SW480 (cell line): ENCODE data around the gene NOL8.

ENCODE experiments used
- DNase-seq: peaks from one replicate; pipeline ENCODE4 v3.0.0-alpha.2; 2016; ENCODE audit warnings: low spot score

The NOL8 gene

GRCh38 chr9:92312887-92313623 lies 12.1 kb downstream of the NOL8 start:
- DNase-seq, result no peak

- DNase-seq, result no peak
Measured at GRCh38 chr9:92310562-92310961, 14.6 kb downstream of the NOL8 start.

- no peak for DNase-seq
Measured at GRCh38 chr9:92308893-92309292, 16.3 kb downstream of the NOL8 start.

GRCh38 chr9:92300936-92301335 lies 24.2 kb downstream of the NOL8 start:
- DNase-seq, result no peak

- DNase-seq, result no peak
Measured at GRCh38 chr9:92299116-92299515, 26.0 kb downstream of the NOL8 start.

- no peak for DNase-seq
Measured at GRCh38 chr9:92298036-92298435, 27.1 kb downstream of the NOL8 start.

GRCh38 chr9:92297611-92298010 lies 27.5 kb downstream of the NOL8 start:
- no peak for DNase-seq

GRCh38 chr9:92295827-92296258 lies 29.3 kb downstream of the NOL8 start:
- no peak for DNase-seq

GRCh38 chr9:92295240-92295790 lies 29.8 kb downstream of the NOL8 start:
- no peak for DNase-seq

- DNase-seq, result peak; percentile 55
Measured at GRCh38 chr9:92294297-92294676, 30.9 kb downstream of the NOL8 start.

- DNase-seq, result peak; percentile 97
Measured at GRCh38 chr9:92293452-92294296, 31.5 kb downstream of the NOL8 start, which contains the start of gene IARS1. Gene IARS1 (minus strand): TSS chr9:92293697. CDS start chr9:92289419, 4,278 bp downstream.

- no peak for DNase-seq
Measured at GRCh38 chr9:92293075-92293354, 32.1 kb downstream of the NOL8 start.

GRCh38 chr9:92292338-92293074 lies 32.6 kb downstream of the NOL8 start:
- peak; percentile 36 for DNase-seq

- DNase-seq, result no peak
Measured at GRCh38 chr9:92291577-92291976, 33.6 kb downstream of the NOL8 start.

- DNase-seq, result no peak
Measured at GRCh38 chr9:92290785-92291429, 34.2 kb downstream of the NOL8 start.

GRCh38 chr9:92289708-92290390 lies 35.3 kb downstream of the NOL8 start:
- DNase-seq, result no peak

- DNase-seq, result no peak
Measured at GRCh38 chr9:92279302-92279701, 45.8 kb downstream of the NOL8 start.

GRCh38 chr9:92278110-92278509 lies 47.0 kb downstream of the NOL8 start:
- no peak for DNase-seq

- peak; percentile 68 for DNase-seq
Measured at GRCh38 chr9:92276331-92277032, 48.7 kb downstream of the NOL8 start.

GRCh38 chr9:92275541-92275940 lies 49.6 kb downstream of the NOL8 start:
- no peak for DNase-seq

GRCh38 chr9:92270511-92270910 lies 54.6 kb downstream of the NOL8 start:
- DNase-seq, result no peak
